Activated effector memory CD4-positive, alpha-beta T cell treated with Interleukin-2 at 50 U/mL for 16 hours (primary cell): ENCODE results near the gene PFKL.
"Not testable (repeated sequence)": the region's sequence is repeated elsewhere in the genome, so short reads cannot be mapped to it uniquely, and the experiment has no call there.

Experiments
- DNase-seq: peaks from one replicate; pipeline ENCODE4 v3.0.0-alpha.2; 2020

Gene PFKL

DNA sequence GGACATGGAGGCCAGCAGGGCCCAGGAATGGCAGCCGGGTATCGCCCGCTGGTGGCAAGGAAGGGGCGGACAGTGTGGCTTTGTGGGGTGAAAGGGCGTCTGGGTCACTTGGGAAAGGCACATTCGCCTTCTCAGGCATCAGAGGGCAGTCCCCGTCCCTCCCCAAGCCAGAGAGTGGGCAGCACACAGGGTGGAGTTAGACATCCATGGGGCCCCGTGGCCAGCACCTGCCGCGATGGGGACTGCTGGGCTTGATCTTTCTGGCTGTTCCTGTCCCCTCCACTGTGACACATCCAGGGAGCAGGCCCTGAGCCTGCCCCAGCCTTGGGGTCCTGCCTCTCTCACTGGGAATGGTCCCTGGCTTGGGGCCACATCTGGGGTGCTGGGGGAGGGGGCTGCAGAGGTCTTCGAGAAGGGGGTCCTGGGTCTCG lies 49.6 kb downstream of the PFKL start:
- DNase-seq = no peak

DNA sequence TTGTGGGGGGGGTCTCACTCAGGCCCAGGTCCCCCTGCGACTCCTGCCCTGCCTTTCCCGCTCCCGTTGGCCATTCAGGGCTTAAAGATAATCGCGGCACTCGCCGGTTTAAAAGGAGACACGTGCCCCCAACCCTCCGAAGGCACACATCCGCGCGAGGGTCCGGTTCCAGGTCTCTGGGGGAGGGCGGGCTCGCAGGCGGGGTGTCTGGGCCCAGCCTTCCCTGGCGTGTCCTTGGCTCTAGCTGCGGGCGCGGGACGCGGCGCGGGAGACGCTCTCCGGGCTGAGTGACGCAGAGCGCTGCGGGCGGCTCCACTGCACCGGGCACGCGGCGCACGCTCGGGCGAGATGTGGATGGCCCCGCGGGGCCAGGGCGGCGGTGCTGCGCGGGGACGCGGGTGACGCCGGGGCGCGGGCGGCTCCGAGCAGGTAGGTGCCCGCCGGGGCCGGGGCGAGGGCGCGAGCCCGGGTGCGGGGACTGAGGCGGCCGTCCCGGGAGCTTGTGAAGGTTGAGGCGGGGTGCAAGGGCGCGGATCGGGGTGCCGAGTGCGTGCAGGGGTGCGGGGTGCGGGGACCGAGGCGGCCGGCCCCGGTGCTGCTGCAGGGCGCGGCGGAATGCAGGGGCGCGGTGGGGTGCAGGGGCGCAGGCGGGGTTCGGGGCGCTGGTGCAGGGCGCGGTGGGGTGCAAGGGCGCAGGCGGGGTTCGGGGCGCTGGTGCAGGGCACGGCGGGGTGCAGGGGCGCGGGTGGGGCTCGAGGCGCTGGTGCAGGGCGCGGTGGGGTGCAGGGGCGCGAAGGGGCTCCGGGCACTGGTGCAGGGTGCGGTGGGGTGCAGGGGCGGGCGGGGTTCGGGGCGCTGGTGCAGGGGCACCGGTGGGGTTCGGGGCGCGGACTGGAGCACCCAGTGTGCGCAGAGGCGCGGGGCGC lies 50.3 kb downstream of the PFKL start:
- no peak for DNase-seq

DNA sequence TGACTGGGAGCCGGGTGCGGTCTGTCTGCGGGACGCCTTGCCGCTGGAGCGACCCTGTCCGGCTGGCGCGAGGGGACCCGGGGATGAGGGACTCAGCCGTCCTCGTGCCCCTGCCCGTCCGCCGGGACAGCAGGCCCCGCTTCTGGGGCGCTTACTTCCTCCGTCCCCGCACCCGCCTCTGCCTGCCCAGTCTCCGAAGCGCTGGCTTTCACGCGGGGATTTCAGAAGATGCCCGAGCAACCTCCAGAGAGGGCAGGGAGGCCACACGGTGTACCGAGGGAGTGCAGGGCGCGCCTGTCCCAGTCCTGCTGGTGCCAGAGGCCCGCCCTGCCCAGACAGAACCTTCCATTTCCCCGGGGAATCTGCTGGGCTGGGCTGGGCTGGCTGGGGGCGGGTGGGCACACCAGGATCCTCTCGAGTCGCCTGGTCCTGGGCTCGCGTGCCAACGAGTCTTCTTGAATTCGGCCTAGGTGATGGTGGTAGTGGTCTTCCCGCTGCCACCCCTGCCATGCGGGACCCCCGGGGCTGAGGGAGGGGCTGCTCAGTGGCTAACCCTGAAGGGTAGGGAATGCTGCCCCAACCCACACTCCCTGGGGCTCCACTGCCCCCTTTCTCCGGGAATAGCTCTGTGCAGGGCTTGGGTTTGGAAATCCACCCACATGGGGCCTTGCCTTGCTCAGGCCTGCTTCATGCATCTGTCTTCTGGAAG lies 51.1 kb downstream of the PFKL start:
- no peak for DNase-seq

DNA sequence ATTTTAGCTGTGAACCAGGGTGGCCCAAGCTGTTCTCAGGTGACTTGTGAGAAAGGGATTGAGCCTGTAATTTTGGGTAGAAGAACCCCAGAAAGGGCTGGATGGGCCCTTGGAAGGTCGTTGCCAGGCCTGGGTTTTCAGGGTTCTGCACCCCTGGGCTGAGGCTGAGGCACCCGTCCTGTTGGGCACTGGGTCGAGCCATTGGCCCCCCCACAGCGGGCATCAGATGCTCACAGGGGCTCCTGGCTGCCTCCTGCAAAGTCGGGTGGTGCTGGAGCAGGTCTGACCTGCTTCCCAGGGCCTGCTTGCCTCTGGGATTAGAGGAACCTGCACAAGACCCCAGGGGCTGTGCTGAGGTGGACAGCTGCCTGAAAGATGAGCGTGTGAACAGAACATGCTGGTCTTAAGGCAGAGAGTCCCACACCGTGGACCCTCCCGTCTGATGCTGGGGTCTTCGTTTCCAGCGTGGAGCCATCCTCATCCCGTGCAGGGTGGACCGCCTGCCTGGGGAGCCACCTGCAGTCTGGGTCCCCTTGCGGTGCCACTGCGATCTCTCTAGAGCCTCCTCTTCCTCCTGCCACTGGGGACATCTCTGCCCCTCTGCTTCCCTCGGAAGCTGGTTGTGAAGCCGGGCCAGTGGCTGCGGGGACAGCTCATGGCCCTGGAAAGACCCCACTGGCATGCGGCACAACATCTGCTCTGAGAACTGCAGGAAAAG lies 51.8 kb downstream of the PFKL start:
- no peak for DNase-seq

DNA sequence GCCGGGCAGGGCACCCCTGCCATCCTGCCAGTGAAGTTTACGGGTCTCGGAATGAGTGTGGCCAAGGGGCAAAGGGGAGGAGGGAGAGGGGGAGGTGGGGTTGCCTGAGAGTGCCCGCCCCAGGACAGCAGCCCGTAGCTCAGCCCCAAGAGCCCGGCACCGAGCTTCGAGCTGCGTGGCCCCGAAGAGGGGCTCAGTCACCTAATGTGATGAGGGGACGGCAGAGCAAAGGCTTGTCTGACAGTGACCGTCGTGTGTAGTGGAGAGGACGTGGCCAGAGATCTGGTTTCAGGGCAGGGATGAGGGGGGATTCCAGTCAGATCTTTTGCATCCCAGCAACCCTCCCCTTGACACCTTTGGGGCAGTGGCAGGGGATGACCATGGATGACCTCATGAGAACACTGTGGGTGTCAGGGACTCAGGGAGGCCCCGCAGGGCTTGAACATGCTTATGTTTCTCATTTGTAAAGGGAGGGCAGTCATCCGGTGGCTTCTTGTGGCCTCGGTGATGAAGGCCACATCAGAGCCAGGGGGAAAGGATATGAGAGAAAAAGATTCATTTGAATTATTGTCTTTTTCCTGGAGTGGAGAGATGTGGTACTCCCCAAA lies 52.5 kb downstream of the PFKL start:
- DNase-seq = no peak

DNA sequence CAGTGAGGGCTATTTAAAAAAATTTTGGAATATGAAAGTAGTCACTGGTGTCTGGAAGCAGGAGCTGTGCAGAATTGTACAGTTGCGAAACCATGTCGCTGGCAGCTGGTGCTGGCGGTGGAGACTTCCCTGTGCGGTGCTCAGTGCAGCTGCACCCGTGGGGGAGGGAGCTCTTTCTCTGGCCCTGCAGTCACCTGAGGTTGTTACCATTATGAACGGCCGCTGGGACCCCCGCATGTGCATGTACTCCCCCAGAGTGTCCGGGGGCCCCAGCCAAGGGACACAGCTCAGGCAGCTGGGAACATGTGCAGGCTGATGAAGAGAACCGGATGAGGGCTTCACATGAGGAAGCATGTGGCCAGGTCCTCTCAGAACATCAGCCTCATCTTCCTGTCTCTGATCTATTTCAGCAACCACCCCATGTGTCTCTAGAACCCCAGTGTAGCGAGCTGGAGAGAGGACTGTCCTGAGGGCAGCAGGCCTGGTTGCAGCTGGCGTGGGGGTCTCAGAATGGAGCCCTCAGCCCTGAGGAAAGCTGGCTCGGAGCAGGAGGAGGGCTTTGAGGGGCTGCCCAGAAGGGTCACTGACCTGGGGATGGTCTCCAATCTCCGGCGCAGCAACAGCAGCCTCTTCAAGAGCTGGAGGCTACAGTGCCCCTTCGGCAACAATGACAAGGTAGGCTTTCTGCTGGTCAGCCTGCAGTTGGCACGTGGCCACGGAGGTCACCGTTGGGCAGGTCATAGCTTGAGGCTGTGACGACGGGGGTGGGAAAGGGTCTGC lies 53.5 kb downstream of the PFKL start, which contains the start of gene TRPM2:
TSS of gene TRPM2 (plus strand) at position 431 of the 780 bp plus-strand sequence. CDS start at position 511, 80 bp downstream.
- peak; percentile 20 for DNase-seq

DNA sequence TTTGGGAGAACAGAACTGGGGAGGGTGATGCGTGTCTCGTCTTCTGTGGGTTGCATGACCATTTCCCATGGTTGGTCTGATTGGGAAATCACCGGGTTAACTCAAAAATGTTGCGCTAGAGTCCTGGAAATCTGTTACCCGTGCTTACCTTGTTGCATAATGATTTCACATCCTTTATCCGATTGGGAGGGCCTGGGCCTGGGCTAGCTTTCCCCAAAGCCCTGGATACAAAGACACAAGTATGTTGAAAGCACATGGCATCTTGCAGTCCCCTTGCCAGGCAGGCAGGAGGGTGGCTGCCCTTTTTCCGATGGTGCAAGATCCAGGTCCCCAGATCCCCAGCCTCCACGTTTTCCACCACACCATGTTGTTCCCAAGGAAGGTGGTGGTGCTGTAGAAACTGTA lies 54.1 kb downstream of the PFKL start:
- no peak for DNase-seq

DNA sequence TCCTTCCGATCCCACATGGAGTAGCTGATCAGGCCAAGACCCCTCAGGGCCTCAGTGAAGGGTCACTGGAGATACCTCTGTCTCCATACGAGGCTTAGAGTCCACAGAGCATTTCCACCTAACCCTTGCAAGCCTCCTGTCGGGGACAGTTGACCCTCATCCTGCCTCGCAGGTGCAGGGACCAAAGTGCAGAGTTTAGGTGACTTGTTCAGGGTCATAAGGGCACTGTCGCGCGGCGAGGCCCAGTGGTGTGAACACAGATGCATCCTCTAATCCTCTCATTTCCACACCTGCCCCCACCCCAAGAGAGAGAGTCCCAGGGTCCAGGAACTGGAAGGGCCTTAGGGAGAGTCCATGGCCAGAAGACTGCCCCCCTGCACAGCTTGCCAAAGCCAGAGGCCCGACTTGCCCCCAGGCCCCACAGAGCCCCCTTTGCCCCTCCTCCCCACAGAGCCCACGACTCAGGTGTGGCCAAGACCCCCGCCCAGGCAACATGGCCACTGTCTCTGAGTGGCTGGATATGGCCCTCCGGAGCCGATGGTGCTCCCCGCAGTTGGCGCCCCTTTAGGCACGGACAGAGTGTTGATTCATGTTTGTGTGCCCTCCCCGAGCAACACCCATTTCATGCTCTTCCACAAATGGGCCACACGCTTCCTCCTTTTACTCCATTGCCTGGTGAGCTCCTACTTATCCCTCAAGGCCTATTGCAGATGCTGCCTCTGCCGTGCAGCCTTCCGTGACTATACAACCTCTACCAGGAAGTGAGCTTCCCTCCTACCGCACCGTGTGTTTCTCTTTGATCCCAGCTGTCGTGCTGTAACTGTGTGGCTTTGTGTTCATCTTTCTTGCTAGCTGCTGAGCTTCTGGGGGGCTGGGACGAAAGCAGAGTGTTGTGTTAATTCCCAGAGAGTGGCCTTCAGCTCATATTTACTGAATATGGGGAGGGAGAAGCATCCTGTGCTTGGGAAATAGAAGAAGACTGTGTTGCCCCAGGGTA lies 55.2 kb downstream of the PFKL start:
- no peak for DNase-seq

DNA sequence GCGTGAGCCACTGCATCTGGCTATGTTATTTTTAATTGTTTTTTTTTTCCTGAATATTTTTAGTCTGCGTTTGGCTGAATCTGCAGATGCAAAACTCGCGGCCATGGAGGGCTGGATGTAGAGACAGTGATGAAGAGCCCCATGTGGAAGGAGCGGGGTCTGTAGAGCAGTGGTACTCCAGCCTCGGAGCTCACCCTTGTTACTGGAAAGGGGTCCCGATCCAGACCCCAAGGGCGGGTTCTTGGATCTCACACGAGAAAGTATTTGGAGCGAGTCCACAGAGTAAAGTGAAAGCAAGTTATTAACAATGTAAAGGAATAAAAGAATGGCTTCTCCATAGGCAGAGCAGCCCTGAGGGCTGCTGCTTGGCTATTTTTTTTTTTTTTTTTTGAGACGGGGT lies 56.3 kb downstream of the PFKL start:
- DNase-seq = no peak

DNA sequence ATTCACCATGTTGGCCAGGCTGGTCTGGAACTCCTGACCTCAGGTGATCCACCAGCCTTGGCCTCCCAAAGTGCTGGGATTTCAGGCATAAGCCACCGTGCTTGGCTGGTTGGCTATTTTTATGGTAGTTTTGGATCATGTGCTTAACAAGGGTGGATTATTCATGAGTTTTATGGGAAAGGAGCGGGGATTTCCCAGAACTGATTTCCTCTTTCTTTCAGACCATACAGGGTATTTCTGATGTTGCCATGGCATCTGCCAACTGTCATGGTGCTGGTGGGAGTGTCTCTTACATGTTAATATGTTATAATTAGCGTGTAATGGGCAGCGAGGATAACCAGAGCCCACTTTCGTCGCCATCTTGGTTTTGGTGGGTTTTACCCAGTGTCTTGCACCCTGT lies 56.8 kb downstream of the PFKL start:
- no peak for DNase-seq

DNA sequence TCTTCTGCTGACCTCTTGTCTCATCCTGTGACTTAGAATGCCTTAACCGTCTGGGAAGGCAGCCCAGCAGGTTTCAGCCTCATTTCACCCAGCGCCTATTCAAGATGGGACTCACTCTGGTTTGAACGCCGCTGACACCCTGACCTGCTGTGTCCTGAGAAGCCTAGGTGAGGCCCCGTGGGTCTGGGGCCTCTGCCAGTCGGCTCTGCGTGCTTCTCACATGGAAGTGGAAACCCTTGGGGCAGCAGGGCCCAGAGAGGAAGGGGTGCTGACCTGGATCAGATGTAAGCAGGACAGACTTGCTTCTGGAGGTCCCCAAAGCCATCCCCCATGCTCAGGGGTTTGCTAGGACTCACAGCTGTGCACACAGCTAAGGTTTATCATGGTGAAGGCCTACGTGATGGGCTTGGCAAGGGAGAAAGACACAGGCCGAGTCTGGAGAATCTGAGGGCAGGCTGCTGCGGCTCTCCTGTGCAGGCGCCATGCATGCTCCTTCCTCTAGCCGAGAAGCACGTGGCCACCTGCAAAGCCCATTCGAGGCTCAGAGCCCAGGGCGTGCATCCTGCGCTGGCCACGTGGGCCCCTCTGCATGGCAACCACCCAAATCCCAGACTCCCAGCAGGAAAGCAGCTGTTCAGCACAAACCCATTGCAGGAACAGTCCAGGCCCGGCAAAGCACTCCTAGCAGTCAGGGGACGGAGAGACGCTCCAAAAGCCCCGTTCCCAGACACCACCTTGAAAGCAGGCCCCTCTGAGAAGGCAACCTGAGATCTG lies 57.4 kb downstream of the PFKL start:
- no peak for DNase-seq

DNA sequence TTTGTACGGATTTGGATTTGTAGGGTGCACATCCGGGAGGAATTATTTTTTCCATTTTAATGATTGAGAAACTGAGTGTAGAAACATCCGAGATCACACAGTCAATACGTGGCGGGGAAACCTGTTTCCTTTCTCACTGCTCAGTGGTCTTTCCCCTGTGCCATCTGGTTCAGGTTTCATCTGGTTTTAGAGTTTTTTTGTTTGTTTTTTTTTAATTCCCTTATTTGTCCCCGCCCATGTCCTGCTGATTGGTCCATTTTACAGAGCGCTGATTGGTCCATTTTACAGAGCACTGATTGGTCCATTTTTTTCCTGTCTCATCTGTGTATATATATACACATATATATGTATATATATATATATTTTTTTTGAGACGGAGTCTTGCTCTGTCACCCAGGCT lies 59.5 kb downstream of the PFKL start:
- no peak for DNase-seq

DNA sequence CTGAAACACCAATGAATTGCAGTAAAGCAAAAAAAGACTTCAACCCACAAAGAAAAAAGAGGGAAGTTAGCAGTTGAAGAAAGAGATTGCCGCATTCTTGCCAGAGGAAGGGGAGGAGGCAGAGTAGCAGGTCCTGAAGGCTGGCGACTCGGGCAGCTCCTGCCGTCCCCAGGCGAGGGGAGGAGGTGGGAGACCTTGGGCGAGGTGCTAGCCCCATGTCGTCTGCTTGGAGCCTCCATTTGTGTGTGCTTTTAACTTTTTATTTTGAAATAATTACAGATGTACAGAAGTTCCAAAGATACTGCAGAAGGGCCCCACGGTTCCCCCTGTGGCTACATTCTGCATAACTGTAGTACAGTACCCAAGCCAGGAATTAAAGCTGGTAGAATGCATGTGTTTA lies 60.3 kb downstream of the PFKL start:
- DNase-seq = no peak

DNA sequence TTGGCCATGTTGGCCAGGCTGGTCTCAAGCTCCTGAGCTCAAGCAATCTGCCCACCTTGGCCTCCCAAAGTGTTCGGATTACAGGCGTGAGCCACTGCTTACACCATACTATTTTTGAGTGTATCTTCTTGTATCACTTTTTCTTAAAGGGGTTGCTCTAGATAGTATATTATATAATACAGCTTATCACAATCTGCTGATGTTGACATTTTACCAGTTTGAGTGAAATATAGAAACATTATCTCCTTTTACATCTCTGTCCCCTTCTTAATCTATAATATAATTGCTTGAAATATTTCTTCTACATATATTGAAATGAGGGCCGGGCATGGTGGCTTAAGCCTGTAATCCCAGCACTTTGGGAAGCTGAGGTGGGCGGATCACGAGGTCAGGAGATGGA lies 62.0 kb downstream of the PFKL start:
- not testable (repeated sequence) for DNase-seq

DNA sequence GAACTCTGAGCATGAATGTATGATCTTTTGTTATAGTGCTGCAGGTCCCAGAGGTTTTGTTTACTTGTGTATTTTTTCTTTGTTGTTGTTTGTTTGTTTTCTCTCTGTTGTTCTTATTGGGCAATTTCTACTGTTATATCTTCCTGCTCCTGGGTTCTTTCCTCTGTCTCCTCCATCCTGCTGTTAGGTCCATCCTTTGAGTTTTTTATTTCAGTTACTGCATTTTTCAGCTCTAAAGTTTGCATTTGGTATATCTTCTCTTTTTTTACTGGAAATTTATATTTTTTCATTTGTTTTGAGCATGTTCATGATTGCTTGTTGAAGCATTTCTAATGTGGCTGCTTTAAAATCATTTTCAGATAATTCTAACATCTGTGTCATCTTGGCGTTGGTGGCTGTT lies 63.4 kb downstream of the PFKL start:
- DNase-seq = no peak

DNA sequence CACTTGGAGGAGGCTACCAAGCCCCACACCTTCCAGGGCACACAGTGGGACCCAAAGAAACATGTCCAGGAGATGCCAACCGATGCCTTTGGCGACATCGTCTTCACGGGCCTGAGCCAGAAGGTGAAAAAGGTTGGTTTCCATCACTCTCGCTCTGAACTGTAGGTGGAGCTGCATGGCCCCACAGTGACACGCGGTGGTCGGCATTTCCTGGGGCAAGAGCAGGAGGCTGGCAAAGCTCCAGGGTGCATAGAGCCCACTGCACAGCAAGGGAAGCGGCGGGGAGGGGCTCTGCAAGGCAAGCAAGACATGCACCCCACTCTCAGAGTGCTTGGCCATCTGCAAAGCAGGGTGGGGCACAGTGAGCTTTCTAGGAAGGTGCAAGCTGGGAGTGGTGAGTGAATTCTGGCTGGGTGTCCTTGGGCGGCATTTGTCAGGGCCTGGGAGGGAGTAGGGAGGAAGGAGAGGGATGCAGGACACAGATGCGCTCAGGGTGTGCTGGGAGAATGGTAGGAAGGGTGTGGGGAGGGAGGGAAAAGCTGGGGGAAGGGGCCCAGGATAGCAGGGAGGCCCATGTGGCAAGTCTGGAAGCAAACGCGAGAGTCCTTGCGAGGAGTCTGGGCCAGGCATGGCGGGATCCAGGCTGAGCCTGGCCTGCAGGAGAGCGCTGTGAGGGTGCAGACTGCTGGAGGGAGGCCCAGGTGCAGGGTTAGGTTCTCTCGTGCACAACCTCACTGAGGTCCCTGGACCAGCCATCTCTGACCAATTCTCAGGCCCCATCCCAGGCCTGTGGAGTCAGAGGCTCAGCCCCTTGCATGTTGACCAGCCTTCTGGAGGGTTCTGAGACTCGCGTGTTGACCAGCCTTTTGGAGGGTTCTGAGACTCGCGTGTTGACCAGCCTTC lies 64.5 kb downstream of the PFKL start:
- no peak for DNase-seq

DNA sequence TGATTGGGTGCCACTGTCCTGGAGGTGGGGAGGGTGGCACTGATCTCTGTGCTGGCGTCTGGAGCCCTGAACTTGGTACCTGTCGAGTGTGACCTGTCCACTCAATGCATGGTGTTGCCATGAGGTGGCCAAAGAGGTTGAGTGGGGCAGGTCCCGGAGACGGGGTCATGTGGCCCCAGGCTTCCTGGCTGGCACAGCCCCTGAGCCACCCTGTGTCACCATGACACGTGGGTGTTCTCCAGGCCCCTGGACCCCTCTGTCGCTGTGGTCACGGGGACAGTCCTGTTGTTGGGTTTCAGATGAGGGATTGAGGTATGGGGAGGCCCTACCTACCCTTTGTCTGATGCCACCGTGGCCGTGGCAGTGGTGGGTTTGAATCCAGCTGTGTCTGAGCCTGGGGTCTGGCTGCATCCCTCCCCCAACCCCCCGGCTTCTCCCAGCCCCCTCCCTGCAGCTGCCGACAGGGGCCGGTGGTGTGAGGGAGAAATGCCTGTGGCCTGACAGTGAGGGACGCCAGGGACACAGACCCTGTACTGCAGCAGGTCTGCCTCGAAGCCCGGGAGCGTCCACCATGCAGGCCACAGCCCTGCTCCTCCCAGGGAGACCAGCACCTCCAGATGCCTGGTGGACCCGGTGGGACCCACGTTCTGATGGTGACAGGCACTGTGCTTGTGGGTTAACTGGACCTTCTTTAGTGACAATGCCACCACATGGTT lies 65.6 kb downstream of the PFKL start:
- no peak for DNase-seq

DNA sequence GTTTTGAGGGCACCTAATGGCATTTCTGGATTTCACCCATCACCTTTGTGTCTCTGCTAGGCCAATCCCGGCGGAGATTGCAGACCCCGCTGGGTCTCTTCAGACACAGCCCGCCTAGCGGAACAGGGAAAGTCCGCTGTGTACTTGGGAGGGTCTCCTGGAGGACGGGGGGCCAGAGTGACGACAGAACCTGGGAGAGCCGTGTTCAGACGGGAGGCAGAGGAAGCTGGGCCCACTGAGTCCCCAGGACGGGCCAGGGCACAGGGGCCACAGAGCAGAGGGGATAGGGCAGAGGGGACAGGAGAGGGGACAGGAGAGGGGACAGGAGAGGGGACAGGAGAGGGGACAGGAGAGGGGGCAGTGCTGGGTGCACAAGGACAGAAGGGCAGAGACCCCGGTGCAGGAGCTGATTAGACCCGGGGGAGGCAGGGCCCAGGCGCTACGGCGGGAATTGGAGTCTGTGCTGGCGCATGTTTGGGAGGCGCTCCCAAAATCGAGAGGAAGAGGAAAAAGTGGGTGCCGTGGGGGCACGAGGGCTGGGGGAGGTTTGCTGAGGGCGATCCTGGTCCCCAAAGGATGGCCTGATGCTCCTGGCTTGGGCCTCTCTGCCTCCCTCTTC lies 66.2 kb downstream of the PFKL start:
- DNase-seq = no peak
